ENCODE results near the gene MTHFS.
A peak's percentile ranks its signal among the peaks of the same experiment; 100 is the strongest.

Gene MTHFS

GRCh38 chr15:79896634-79897379 lies at the start of gene MTHFS:
TSS of gene MTHFS (minus strand) at chr15:79897014. CDS start at chr15:79896988, 26 bp downstream.
- peak; percentile 87 for DNase-seq
- peak; percentile 47 for TF ChIP-seq CTCF (IDR thresholded peaks at IDR 0.05; ENCODE audit: low read depth, low read length)
- Histone ChIP-seq H3K4me3 (ENCODE audit: low read depth, low read length) (peak within 1 kb of the TSS; percentile 67), H3K27ac (peak within 1 kb of the TSS; percentile 97), H3K27me3 (ENCODE audit: insufficient read depth, low read depth, severe bottlenecking) (no peaks in the 10 kb centered on the region), H3K36me3 (no peaks in the 10 kb centered on the region; the same call in none of the 2 replicates), H3K9me3 (ENCODE audit: severe bottlenecking) (no peaks in the 10 kb centered on the region)

GRCh38 chr15:79944622-79945021 lies 47.8 kb upstream of the MTHFS start:
- TF ChIP-seq CTCF (IDR thresholded peaks at IDR 0.05; ENCODE audit: low read depth, low read length): no peak
- Histone ChIP-seq H3K9me3 (ENCODE audit: severe bottlenecking) (no peaks in the 10 kb centered on the region), H3K27ac (no peak overlapping the region), H3K27me3 (ENCODE audit: insufficient read depth, low read depth, severe bottlenecking) (no peaks in the 10 kb centered on the region), H3K36me3 (no peaks in the 10 kb centered on the region), H3K4me3 (ENCODE audit: low read depth, low read length) (no peak overlapping the region)
- no peak for DNase-seq

- Histone ChIP-seq H3K4me3 (ENCODE audit: low read depth, low read length) (no peak overlapping the region), H3K27ac (no peak overlapping the region), H3K9me3 (ENCODE audit: severe bottlenecking) (no peaks in the 10 kb centered on the region), H3K27me3 (ENCODE audit: insufficient read depth, low read depth, severe bottlenecking) (no peaks in the 10 kb centered on the region), H3K36me3 (no peaks in the 10 kb centered on the region)
- no peak for TF ChIP-seq CTCF (IDR thresholded peaks at IDR 0.05; ENCODE audit: low read depth, low read length)
- DNase-seq: no peak
Observed at GRCh38 chr15:79943820-79944219, 47.0 kb upstream of the MTHFS start.

- no peaks in the 10 kb centered on the region for H3K9me3 ChIP-seq (ENCODE audit: severe bottlenecking)
- TF ChIP-seq CTCF (IDR thresholded peaks at IDR 0.05; ENCODE audit: low read depth, low read length): no peak
- no peak for DNase-seq
Observed at GRCh38 chr15:79942741-79943481, 46.1 kb upstream of the MTHFS start.

GRCh38 chr15:79939399-79939798 lies 42.6 kb upstream of the MTHFS start:
- H3K36me3 ChIP-seq: no peaks in the 10 kb centered on the region
- no peaks in the 10 kb centered on the region for H3K27me3 ChIP-seq (ENCODE audit: insufficient read depth, low read depth, severe bottlenecking)
- no peak for TF ChIP-seq CTCF (IDR thresholded peaks at IDR 0.05; ENCODE audit: low read depth, low read length)
- no peaks in the 10 kb centered on the region for H3K9me3 ChIP-seq (ENCODE audit: severe bottlenecking)
- DNase-seq: no peak
- H3K4me3 ChIP-seq (ENCODE audit: low read depth, low read length): no peak overlapping the region
- H3K27ac ChIP-seq: no peak overlapping the region

More at GRCh38 chr15:79942741-79943481, 46.1 kb upstream of the MTHFS start:
- H3K27ac ChIP-seq: no peak overlapping the region
- no peak overlapping the region for H3K4me3 ChIP-seq (ENCODE audit: low read depth, low read length)
- no peaks in the 10 kb centered on the region for H3K27me3 ChIP-seq (ENCODE audit: insufficient read depth, low read depth, severe bottlenecking)
- H3K36me3 ChIP-seq: no peaks in the 10 kb centered on the region

Measured in WERI-Rb-1 (cell line).